Colonic mucosa (tissue), 4 donors: ENCODE measurements around the gene SPP2. TPM values are rescaled to one million over a fixed set of nuclear protein-coding genes. Genes with fewer than 3 reads are reported as not detected.

Experiments used
- DNase-seq: peaks from one replicate; pipeline ENCODE4 v3.0.0-alpha.2; 2020
- H3K27ac ChIP-seq: fragments of 200-600 bp; one replicate; pipeline ENCODE4 v1.8.0; 2021
- H3K27me3 ChIP-seq: fragments of 200-600 bp; one replicate; pipeline ENCODE4 v1.8.0; 2021
- H3K36me3 ChIP-seq: fragments of 200-600 bp; one replicate; pipeline ENCODE4 v1.8.0; 2021
- H3K4me1 ChIP-seq: fragments of 200-600 bp; one replicate; pipeline ENCODE4 v1.8.0; 2021; ENCODE audit warnings: mild to moderate bottlenecking
- H3K4me3 ChIP-seq: fragments of 200-600 bp; one replicate; pipeline ENCODE4 v1.8.0; 2021
- H3K9ac ChIP-seq, 2 donors: one replicate each; pipeline ENCODE4 v1.7.0; 2013; ENCODE audit warnings: control low read depth in 2 of 2, low read depth in 2 of 2, low read length in 2 of 2
- H3K9me3 ChIP-seq: fragments of 200-600 bp; one replicate; pipeline ENCODE4 v1.8.0; 2021
- intact Hi-C: fragments of 100-400 bp; cut with DNase I; formaldehyde crosslinking; loops from one replicate; pipeline ENCODE4 v1.14.1; 2022
- total RNA-seq, 2 donors: library from RNA; stranded (reverse); fragmentation: NEBNext Ultra II Directional in 1 of 2; extraction: Animal tissue kit (Norgen Biotek cat#: 25700) in 1 of 2; gene quantifications; one replicate each; pipeline ENCODE4 v1.2.1, GENCODE V29; 2021
- TF ChIP-seq, protein P1 (sequence below): fragments of 200-600 bp; IDR thresholded peaks from one replicate; pipeline ENCODE4 v1.8.0; 2022; ENCODE audit warnings: antibody characterized with exemption, mild to moderate bottlenecking
- donor health status: healthy.
- donor health status: DM: no; HTN: no; CAD: no.
- donor health status: DM: no; HTN: no; CAD: no.

Gene SPP2
- total RNA-seq, 2 donors from 2014 or later, result not detected

DNA sequence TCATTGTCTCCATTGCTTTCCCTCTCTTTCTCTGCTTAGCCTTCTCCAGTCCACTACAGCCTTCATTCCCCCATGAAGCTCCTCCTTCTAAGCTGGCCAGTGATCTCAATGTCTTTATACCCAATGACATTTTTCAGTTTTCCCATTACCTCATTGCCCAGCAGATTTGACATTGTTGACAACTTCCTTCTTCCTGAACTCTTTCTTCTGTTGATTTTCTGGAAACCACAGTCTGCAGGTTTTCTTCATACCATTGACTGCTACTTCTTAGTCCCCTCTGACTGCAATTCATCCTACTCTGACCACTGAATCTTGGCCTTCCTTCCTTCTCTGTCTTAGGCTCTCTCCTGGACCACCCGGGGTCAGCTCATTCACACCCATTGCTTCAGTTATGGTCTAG lies 22.9 kb upstream of the SPP2 start:
- intact Hi-C loops, result no loop called here
- no peaks in the 10 kb centered on the region for H3K9me3 ChIP-seq
- no peak overlapping the region for H3K9ac ChIP-seq
- H3K27me3 ChIP-seq, result peaks cover 5% of the 10 kb centered on the region
- TF ChIP-seq, protein P1, sequence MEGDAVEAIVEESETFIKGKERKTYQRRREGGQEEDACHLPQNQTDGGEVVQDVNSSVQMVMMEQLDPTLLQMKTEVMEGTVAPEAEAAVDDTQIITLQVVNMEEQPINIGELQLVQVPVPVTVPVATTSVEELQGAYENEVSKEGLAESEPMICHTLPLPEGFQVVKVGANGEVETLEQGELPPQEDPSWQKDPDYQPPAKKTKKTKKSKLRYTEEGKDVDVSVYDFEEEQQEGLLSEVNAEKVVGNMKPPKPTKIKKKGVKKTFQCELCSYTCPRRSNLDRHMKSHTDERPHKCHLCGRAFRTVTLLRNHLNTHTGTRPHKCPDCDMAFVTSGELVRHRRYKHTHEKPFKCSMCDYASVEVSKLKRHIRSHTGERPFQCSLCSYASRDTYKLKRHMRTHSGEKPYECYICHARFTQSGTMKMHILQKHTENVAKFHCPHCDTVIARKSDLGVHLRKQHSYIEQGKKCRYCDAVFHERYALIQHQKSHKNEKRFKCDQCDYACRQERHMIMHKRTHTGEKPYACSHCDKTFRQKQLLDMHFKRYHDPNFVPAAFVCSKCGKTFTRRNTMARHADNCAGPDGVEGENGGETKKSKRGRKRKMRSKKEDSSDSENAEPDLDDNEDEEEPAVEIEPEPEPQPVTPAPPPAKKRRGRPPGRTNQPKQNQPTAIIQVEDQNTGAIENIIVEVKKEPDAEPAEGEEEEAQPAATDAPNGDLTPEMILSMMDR, result no peak
- DNase-seq, result no peak
- no peaks in the 10 kb centered on the region for H3K4me1 ChIP-seq
- H3K27ac ChIP-seq, result no peak overlapping the region
- no peak overlapping the region for H3K4me3 ChIP-seq
- H3K36me3 ChIP-seq, result no peaks in the 10 kb centered on the region

DNA sequence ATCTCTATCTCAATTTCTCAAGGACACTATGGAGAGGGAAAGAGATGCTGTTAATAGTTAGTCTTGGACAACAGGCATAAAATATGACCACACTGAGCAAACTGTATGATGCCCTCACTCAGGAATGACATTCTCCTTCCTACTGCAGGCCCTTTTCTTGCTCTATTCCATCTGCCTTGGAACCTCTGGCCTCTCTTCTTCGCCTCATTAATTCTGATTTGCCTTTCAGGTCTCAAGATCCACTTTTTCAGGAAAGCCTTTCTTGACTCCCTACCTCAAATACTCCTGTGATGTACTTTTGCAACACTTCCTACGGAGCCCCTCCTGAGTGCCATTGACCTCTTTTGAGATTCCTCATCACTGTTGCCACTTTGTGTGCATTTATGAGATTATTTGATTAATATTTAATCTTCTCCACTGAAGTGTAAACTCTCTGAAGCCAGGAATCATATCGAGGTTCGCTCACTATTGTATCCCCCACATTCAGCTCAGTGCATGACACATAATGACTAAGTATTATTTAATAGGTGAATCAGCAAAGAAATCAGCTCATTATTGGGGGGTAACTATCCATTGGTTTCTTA lies 21.3 kb upstream of the SPP2 start:
- Histone ChIP-seq H3K9me3 (no peaks in the 10 kb centered on the region), H3K4me3 (no peak overlapping the region), H3K27ac (no peak overlapping the region), H3K36me3 (no peaks in the 10 kb centered on the region), H3K4me1 (no peaks in the 10 kb centered on the region), H3K9ac (no peak overlapping the region), H3K27me3 (peaks cover 5% of the 10 kb centered on the region)
- TF ChIP-seq, protein P1, result no peak
- no peak for DNase-seq
- intact Hi-C loops, result no loop called here

DNA sequence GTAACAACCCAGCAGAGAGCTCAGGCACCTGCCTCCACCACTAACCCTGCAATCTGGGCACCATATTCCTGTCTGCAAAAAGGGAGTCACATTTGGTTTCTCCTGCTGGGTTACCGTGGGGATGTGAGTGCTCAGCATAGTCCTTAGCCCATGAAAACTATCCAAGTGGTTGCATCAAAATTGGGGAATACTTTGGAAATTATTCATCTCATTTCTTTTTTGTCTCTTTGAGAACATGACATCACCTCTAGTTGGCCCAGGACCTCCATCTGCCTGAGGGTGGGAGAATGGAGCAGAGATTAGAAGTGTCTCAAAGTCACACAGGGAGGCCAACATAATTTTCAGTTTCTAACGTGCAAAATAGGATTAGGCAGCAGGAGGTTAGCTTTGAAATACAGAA lies 19.3 kb upstream of the SPP2 start:
- no peak overlapping the region for H3K27ac ChIP-seq
- DNase-seq, result no peak

DNA sequence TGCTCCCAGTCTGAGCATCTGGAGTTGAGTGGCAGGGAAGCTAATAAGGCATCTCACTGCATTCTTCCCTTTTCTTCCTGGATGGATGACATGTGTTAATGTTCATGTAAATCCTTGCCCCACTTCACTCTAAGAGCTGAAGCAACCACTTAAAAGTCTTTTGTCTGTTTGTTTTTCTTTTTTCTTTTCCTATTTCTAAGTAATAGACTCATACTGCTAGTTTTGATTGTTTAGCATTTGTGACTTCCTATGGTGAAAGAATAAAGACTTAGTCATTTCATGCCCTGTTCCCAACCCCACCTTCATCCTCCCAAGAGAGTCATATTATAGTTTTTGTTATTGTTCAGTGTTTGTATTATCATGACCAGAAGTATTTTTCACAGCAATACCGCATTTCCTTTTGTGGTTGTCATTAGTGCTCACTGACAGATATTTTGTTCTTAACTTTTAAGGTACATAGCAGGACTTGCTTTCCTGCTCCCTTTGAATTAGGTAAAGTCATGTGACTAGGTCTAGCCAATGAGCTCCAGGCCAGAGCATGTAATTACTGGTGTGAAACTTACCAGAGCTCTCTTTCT lies 18.1 kb upstream of the SPP2 start:
- Histone ChIP-seq H3K9ac (no peak overlapping the region), H3K27me3 (peaks cover 5% of the 10 kb centered on the region), H3K4me1 (no peaks in the 10 kb centered on the region), H3K27ac (no peak overlapping the region), H3K4me3 (no peak overlapping the region), H3K9me3 (no peaks in the 10 kb centered on the region), H3K36me3 (no peaks in the 10 kb centered on the region)
- intact Hi-C loops, result no loop called here
- TF ChIP-seq, protein P1, result no peak
- DNase-seq, result no peak

More for the DNA sequence above, 19.3 kb upstream of the SPP2 start:
- H3K9ac ChIP-seq, result no peak overlapping the region
- intact Hi-C loops, result no loop called here
- no peaks in the 10 kb centered on the region for H3K4me1 ChIP-seq
- TF ChIP-seq, protein P1, result no peak
- peaks cover 5% of the 10 kb centered on the region for H3K27me3 ChIP-seq
- H3K9me3 ChIP-seq, result no peaks in the 10 kb centered on the region
- H3K36me3 ChIP-seq, result no peaks in the 10 kb centered on the region
- H3K4me3 ChIP-seq, result no peak overlapping the region

DNA sequence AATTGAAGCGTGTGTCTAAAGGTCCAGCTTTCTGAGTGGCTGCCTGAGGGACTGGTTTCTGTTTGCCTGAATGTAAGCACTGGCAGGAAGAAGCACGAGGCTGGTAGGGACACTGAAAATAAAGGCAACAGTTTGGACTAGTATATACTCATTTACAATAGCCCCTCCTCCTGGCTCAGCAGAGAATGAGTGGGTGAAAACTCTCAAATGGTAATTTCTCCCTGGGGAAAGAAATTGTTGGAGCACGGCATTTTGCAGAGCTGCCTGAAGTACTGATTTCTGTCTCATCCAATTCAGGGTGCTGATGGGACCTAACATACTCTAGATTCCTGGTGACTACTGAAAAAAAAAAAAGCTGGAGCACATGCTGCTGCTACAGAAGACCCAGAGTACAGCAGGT lies 17.3 kb upstream of the SPP2 start:
- H3K9ac ChIP-seq, result no peak overlapping the region
- H3K9me3 ChIP-seq, result no peaks in the 10 kb centered on the region
- TF ChIP-seq, protein P1, result no peak
- no peak overlapping the region for H3K27ac ChIP-seq
- H3K4me1 ChIP-seq, result no peaks in the 10 kb centered on the region
- H3K36me3 ChIP-seq, result no peaks in the 10 kb centered on the region
- intact Hi-C loops, result no loop called here
- no peak overlapping the region for H3K4me3 ChIP-seq
- peaks cover 5% of the 10 kb centered on the region for H3K27me3 ChIP-seq
- DNase-seq, result no peak
